ENCODE data around the gene GPD2. TPM values are rescaled to one million over a fixed set of nuclear protein-coding genes. Genes with fewer than 3 reads are reported as not detected.

Gene GPD2
- total and polyA plus RNA-seq, 2 of the 13 experiments (the other 11 are each of a cell fraction or from before 2014, with no cell fraction given): not detected

DNA sequence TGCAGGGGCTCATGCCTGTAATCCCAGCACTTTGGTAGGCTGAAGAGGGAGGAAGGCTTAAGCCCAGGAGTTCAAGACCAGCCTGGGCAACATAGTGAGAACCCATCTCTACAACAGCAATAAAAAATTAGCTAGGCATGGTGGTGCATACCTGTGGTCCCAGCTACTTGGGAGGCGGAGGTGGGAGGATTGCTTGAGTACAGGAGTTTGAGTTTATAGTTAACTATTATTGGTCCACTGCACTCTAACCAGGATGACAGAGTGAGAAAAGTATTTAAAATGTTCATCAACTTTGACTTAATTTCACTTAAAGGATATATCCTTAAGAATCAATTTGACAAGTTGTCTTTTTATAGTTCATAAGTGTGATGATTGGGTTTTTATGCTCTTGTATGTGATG is 14.3 kb upstream of the GPD2 start:
- no peak for FAIRE-seq
- H3K4me1 ChIP-seq (ENCODE audit: insufficient read depth, low read length): no peaks in the 10 kb centered on the region
- POLR2A ChIA-PET: no interaction called here
- no peak overlapping the region for H3K4me2 ChIP-seq (ENCODE audit: low read depth, low read length)
- no TSS peak for BruUV-seq (replicated peaks)
- no peaks in the 10 kb centered on the region for H3K27me3 ChIP-seq (ENCODE audit: control insufficient read depth in 1 of 2, insufficient read depth in 2 of 2, low read length in 2 of 2)
- H3K9me3 ChIP-seq (ENCODE audit: low read length): no peaks in the 10 kb centered on the region
- no peaks in the 10 kb centered on the region for H4K20me1 ChIP-seq (ENCODE audit: insufficient read depth, low read length)
- TF ChIP-seq CC2D1A (CRISPR knock-in tag; IDR thresholded peaks at IDR 0.05) (no peak), ZNF749 (CRISPR knock-in tag; IDR thresholded peaks at IDR 0.05; ENCODE audit: borderline replicate concordance) (no peak), TAF1 (CRISPR knock-in tag; IDR thresholded peaks at IDR 0.05) (no peak), EED (CRISPR knock-in tag; IDR thresholded peaks at IDR 0.05) (no peak), MEIS1 (CRISPR knock-in tag; IDR thresholded peaks at IDR 0.05; ENCODE audit: borderline replicate concordance) (no peak), POLR2AphosphoS2 (IDR thresholded peaks at IDR 0.05; ENCODE audit: low read depth, low read length) (no peak), ZMAT3 (CRISPR knock-in tag; conservative IDR thresholded peaks at IDR 0.05) (no peak), ZNF768 (CRISPR knock-in tag; IDR thresholded peaks at IDR 0.05) (no peak), NCOA2 (CRISPR knock-in tag; IDR thresholded peaks at IDR 0.05) (no peak), ZBTB8A (CRISPR knock-in tag; IDR thresholded peaks at IDR 0.05; ENCODE audit: borderline replicate concordance, low read depth) (no peak), KLF12 (CRISPR knock-in tag; IDR thresholded peaks at IDR 0.05; ENCODE audit: borderline replicate concordance) (no peak)
- TF ChIP-seq, protein P1, sequence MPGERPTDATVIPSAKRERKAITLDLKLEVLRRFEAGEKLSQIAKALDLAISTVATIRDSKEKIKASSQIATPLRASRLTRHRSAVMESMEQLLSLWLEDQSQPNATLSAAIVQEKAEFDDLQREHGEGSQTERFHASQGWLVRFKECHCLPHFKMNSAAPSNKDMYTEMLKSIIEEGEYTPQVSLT (CRISPR knock-in tag; IDR thresholded peaks at IDR 0.05; ENCODE audit: borderline replicate concordance, low read depth): no peak
- TF ChIP-seq, protein P2, sequence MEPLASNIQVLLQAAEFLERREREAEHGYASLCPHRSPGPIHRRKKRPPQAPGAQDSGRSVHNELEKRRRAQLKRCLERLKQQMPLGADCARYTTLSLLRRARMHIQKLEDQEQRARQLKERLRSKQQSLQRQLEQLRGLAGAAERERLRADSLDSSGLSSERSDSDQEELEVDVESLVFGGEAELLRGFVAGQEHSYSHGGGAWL (CRISPR knock-in tag; IDR thresholded peaks at IDR 0.05): no peak
- TF ChIP-seq, protein P3, sequence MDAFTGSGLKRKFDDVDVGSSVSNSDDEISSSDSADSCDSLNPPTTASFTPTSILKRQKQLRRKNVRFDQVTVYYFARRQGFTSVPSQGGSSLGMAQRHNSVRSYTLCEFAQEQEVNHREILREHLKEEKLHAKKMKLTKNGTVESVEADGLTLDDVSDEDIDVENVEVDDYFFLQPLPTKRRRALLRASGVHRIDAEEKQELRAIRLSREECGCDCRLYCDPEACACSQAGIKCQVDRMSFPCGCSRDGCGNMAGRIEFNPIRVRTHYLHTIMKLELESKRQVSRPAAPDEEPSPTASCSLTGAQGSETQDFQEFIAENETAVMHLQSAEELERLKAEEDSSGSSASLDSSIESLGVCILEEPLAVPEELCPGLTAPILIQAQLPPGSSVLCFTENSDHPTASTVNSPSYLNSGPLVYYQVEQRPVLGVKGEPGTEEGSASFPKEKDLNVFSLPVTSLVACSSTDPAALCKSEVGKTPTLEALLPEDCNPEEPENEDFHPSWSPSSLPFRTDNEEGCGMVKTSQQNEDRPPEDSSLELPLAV (CRISPR knock-in tag; conservative IDR thresholded peaks at IDR 0.05; ENCODE audit: low read depth): no peak
- TF ChIP-seq, protein P4, sequence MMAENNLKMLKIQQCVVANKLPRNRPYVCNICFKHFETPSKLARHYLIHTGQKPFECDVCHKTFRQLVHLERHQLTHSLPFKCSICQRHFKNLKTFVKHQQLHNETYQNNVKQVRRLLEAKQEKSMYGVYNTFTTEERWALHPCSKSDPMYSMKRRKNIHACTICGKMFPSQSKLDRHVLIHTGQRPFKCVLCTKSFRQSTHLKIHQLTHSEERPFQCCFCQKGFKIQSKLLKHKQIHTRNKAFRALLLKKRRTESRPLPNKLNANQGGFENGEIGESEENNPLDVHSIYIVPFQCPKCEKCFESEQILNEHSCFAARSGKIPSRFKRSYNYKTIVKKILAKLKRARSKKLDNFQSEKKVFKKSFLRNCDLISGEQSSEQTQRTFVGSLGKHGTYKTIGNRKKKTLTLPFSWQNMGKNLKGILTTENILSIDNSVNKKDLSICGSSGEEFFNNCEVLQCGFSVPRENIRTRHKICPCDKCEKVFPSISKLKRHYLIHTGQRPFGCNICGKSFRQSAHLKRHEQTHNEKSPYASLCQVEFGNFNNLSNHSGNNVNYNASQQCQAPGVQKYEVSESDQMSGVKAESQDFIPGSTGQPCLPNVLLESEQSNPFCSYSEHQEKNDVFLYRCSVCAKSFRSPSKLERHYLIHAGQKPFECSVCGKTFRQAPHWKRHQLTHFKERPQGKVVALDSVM (CRISPR knock-in tag; IDR thresholded peaks at IDR 0.05): no peak
- intact Hi-C loops (cut with micrococcal nuclease; ENCODE audit: unreplicated experiment) (no loop called here), in situ Hi-C loops (cut with HindIII; ENCODE audit: extremely low pct_ligation_motif_present, low pct_unique_long_range_greater_than_20kb) (no loop called here)
- H2AFZ ChIP-seq (ENCODE audit: low read length): no peak overlapping the region
- no peak for ATAC-seq
- no peaks in the 10 kb centered on the region for H3K79me2 ChIP-seq (ENCODE audit: insufficient read depth, low read length)
- no peak overlapping the region for H3K4me3 ChIP-seq (replicated peaks in 1 of 3; ENCODE audit: insufficient read depth in 1 of 3, low read depth in 2 of 3, low read length in 3 of 3)
- H3K36me3 ChIP-seq (replicated peaks in 1 of 2; ENCODE audit: control insufficient read depth in 1 of 2, insufficient read depth in 2 of 2, low read length in 2 of 2): no peaks in the 10 kb centered on the region
- DNase-seq (ENCODE audit: low spot score): no peak
- no peak overlapping the region for H3K27ac ChIP-seq (ENCODE audit: extremely low read length, insufficient read depth, low read length)
- H3K9ac ChIP-seq (ENCODE audit: insufficient read depth, low read depth, low read length): no peak overlapping the region
- 4% methylated on average over 1 of the region's 1 CpG for WGBS (ENCODE audit: low lambda C conversion rate)
- CTCF ChIA-PET (ENCODE audit: low intra/inter-chr PET ratio, low total read pairs): no interaction called here
